H9 (cell line): Measurements from ENCODE around the gene TADA2B. TPM values are rescaled to one million over a fixed set of nuclear protein-coding genes. Genes with fewer than 3 reads are reported as not detected.

Source experiments
- DNase-seq: peaks from one replicate; pipeline ENCODE4 v3.0.0-alpha.2; 2017
- H2AFZ ChIP-seq: one replicate; pipeline ENCODE4 v1.6.1; 2013; ENCODE audit warnings: mild to moderate bottlenecking, low read length, control low read depth, moderate library complexity
- H2AK5ac ChIP-seq: 2 replicates; pipeline ENCODE4 v1.6.1; 2013; ENCODE audit warnings: low read length, control low read depth, mixed read lengths; ENCODE audit not compliant: insufficient read length
- H2BK120ac ChIP-seq: one replicate; pipeline ENCODE4 v1.6.1; 2013; ENCODE audit warnings: low read depth, mild to moderate bottlenecking, low read length, control low read depth, inconsistent platforms; ENCODE audit not compliant: poor library complexity, severe bottlenecking
- H2BK12ac ChIP-seq: 2 replicates; pipeline ENCODE4 v1.6.1; 2013; ENCODE audit warnings: low read length, control low read depth, mixed read lengths, low read depth; ENCODE audit not compliant: insufficient read length
- H2BK15ac ChIP-seq: 2 replicates; pipeline ENCODE4 v1.6.1; 2013; ENCODE audit warnings: low read depth, low read length, control low read depth
- H2BK20ac ChIP-seq: one replicate; pipeline ENCODE4 v1.6.1; 2013; ENCODE audit warnings: low read depth, mild to moderate bottlenecking, low read length, control low read depth, inconsistent platforms; ENCODE audit not compliant: poor library complexity, severe bottlenecking
- H2BK5ac ChIP-seq: 2 replicates; pipeline ENCODE4 v1.6.1; 2013; ENCODE audit warnings: low read length, control low read depth, mixed read lengths; ENCODE audit not compliant: insufficient read length
- H3K14ac ChIP-seq: 2 replicates; pipeline ENCODE4 v1.6.1; 2013; ENCODE audit warnings: low read length, control low read depth; ENCODE audit not compliant: insufficient read depth
- H3K18ac ChIP-seq: 2 replicates; pipeline ENCODE4 v1.6.1; 2013; ENCODE audit warnings: low read depth, mild to moderate bottlenecking, mixed read lengths, low read length, control low read depth; ENCODE audit not compliant: insufficient read length
- H3K23ac ChIP-seq: 2 replicates; pipeline ENCODE4 v1.6.1; 2013; ENCODE audit warnings: low read length, control low read depth, mixed read lengths, low read depth; ENCODE audit not compliant: insufficient read length
- H3K23me2 ChIP-seq: 2 replicates; pipeline ENCODE4 v1.6.1; 2013; ENCODE audit warnings: low read depth, mild to moderate bottlenecking, mixed read lengths, low read length, control low read depth; ENCODE audit not compliant: insufficient read length, poor library complexity, severe bottlenecking
- H3K27ac ChIP-seq: 2 replicates; pipeline ENCODE4 v1.5.1; 2013; ENCODE audit warnings: low read length, control low read depth, mixed read lengths, low read depth; ENCODE audit not compliant: insufficient read length
- H3K27me3 ChIP-seq: 2 replicates; pipeline ENCODE4 v1.6.1; 2013; ENCODE audit warnings: low read length, control low read depth, inconsistent platforms; ENCODE audit not compliant: insufficient read depth
- H3K4ac ChIP-seq: 2 replicates; pipeline ENCODE4 v1.6.1; 2013; ENCODE audit warnings: low read depth, mild to moderate bottlenecking, control low read depth, inconsistent platforms, low read length, moderate library complexity
- H3K4me1 ChIP-seq: 2 replicates; pipeline ENCODE4 v1.6.1; 2013; ENCODE audit warnings: low read length, control low read depth, inconsistent platforms; ENCODE audit not compliant: insufficient read depth
- H3K4me2 ChIP-seq: 2 replicates; pipeline ENCODE4 v1.6.1; 2013; ENCODE audit warnings: low read length, control low read depth, mixed read lengths; ENCODE audit not compliant: insufficient read length, insufficient read depth
- H3K56ac ChIP-seq: 2 replicates; pipeline ENCODE4 v1.6.1; 2013; ENCODE audit warnings: low read depth, mild to moderate bottlenecking, mixed read lengths, low read length, control low read depth; ENCODE audit not compliant: insufficient read length
- H3K79me1 ChIP-seq: 2 replicates; pipeline ENCODE4 v1.6.1; 2013; ENCODE audit warnings: low read depth, mild to moderate bottlenecking, moderate library complexity, low read length, control low read depth, inconsistent platforms; ENCODE audit not compliant: insufficient read depth, poor library complexity, severe bottlenecking
- H3K79me2 ChIP-seq: 2 replicates; pipeline ENCODE4 v1.6.1; 2013; ENCODE audit warnings: low read length, control low read depth, inconsistent platforms; ENCODE audit not compliant: insufficient read depth
- H3K9ac ChIP-seq: 2 replicates; pipeline ENCODE4 v1.6.1; 2013; ENCODE audit warnings: low read length, control low read depth, mixed read lengths; ENCODE audit not compliant: insufficient read length; ENCODE audit errors: extremely low read depth
- H3K9me3 ChIP-seq: one replicate; pipeline ENCODE4 v1.6.1; 2013; ENCODE audit warnings: low read depth, low read length, inconsistent platforms; ENCODE audit not compliant: control insufficient read depth
- H3T11ph ChIP-seq: one replicate; pipeline ENCODE4 v1.6.1; 2013; ENCODE audit warnings: mild to moderate bottlenecking, low read length, control low read depth, inconsistent platforms
- H4K20me1 ChIP-seq: one replicate; pipeline ENCODE4 v1.6.1; 2013; ENCODE audit not compliant: control insufficient read depth, insufficient read length, insufficient read depth
- H4K5ac ChIP-seq: 2 replicates; pipeline ENCODE4 v1.6.1; 2013; ENCODE audit warnings: low read depth, mild to moderate bottlenecking, mixed read lengths, low read length, control low read depth; ENCODE audit not compliant: insufficient read length
- H4K8ac ChIP-seq: replicated peaks from 2 replicates; pipeline ENCODE4 v1.6.1; 2013; ENCODE audit warnings: low read length, control low read depth, mixed read lengths, low read depth; ENCODE audit not compliant: insufficient read length
- H4K91ac ChIP-seq: 2 replicates; pipeline ENCODE4 v1.6.1; 2013; ENCODE audit warnings: low read depth, mild to moderate bottlenecking, moderate library complexity, mixed read lengths, low read length, control low read depth; ENCODE audit not compliant: insufficient read length
- H3K27ac Mint-ChIP-seq, 3 experiments: 2 replicates in 2 of 3; 3 replicates in 1 of 3; pipeline ENCODE4 v1.8.0; 2020 to 2021; ENCODE audit warnings: mixed read lengths in 3 of 3, mild to moderate bottlenecking in 1 of 3, moderate library complexity in 1 of 3
- H3K27me3 Mint-ChIP-seq: 2 replicates; pipeline ENCODE4 v1.8.0; 2021; ENCODE audit warnings: low read depth, mild to moderate bottlenecking, moderate library complexity, mixed read lengths
- H3K36me3 Mint-ChIP-seq, 3 experiments: 2 replicates in 2 of 3; 3 replicates in 1 of 3; pipeline ENCODE4 v1.8.0; 2020 to 2021; ENCODE audit warnings: low read depth in 3 of 3, mixed read lengths in 3 of 3; ENCODE audit not compliant: insufficient read depth in 1 of 3
- H3K4me1 Mint-ChIP-seq, 2 experiments: 2 replicates each; pipeline ENCODE4 v1.8.0; 2020; ENCODE audit warnings: mixed read lengths in 2 of 2
- H3K4me3 Mint-ChIP-seq, 2 experiments: 2 replicates in 1 of 2; 3 replicates in 1 of 2; pipeline ENCODE4 v1.8.0; 2020 to 2021; ENCODE audit warnings: mild to moderate bottlenecking in 2 of 2, mixed read lengths in 2 of 2, moderate library complexity in 1 of 2
- H3K9me3 Mint-ChIP-seq, 2 experiments: 2 replicates in 1 of 2; 3 replicates in 1 of 2; pipeline ENCODE4 v1.8.0; 2020; ENCODE audit warnings: mild to moderate bottlenecking in 2 of 2, mixed read lengths in 2 of 2, moderate library complexity in 1 of 2
- WGBS: extraction: QIAGEN DNeasy Blood & Tissue Kit; methylation state at CpG from one replicate; pipeline ENCODE4 v1.1.7; 2013; ENCODE audit warnings: missing lambda C conversion rate, low lambda C conversion rate, mixed read lengths; ENCODE audit not compliant: insufficient read length; ENCODE audit errors: extremely low coverage; 5-methylcytosine and 5-hydroxymethylcytosine counted together
- total RNA-seq: library from RNA; stranded (reverse); gene quantifications from 2 replicates; pipeline ENCODE4 v1.2.1, GENCODE V29; 2021
- TF ChIP-seq, protein P1 (sequence below): fragments of 200-600 bp; sonication (generic); conservative IDR thresholded peaks from 3 replicates; pipeline ENCODE4 v1.8.0; 2021; ENCODE audit warnings: antibody characterized with exemption, mild to moderate bottlenecking

TADA2B gene
- total RNA-seq, 1 experiment from 2014 or later = 14.0 TPM

DNA sequence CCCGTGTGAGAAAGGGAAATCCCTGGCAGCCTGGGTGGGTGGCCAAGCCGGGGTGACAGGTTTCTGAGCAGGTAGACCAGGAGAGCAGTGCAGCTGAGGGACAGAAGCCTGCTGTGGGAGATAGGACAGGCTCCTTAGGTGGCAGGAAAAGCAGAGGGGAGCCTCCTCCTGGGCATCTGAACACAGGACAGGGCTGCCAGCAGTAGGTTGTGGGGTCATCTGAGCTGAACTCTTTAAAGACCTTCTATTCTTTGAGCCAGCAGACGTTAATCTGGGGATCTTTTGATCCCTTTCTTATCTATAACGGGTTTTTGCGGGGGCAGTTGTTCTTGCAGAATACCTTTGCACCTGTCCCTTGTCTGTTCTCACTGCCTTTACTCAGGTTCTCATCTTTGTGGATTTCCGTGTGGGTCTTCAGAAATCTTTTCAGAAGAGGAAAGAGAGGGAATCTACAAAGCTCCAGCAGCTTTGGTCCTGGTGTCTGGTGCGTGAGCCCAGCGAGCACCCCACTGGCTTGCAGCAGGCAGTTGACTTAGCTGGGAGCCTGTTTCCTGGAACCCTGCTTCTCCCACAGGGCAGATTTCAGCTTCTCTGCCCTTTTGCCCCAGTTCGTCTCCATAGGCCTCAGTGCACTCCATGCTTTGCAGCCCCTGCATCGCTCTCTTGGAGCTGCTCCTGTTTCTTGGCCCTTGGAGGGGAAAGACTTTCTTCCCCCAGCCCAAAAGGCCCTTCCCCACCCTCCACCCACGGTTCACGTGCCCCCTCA lies 35.8 kb upstream of the TADA2B start:
- Histone ChIP-seq H3K18ac (no peak overlapping the region), H3K23ac (no peak overlapping the region), H2BK20ac (no peak overlapping the region), H2BK15ac (no peak overlapping the region), H3K27me3 (no peaks in the 10 kb centered on the region), H3K23me2 (no peaks in the 10 kb centered on the region), H2BK5ac (no peak overlapping the region), H4K91ac (no peak overlapping the region), H3K4me2 (no peak overlapping the region), H2AFZ (no peak overlapping the region), H4K8ac (no peak overlapping the region), H3K4me1 (peaks cover 4% of the 10 kb centered on the region), H2AK5ac (no peak overlapping the region), H3K79me1 (no peaks in the 10 kb centered on the region), H3K9ac (no peak overlapping the region), H4K20me1 (no peaks in the 10 kb centered on the region), H3K9me3 (no peaks in the 10 kb centered on the region), H2BK12ac (no peak overlapping the region), H3K56ac (no peak overlapping the region), H3K14ac (no peak overlapping the region; the same call in 1 of the 2 replicates), H3T11ph (no peak overlapping the region), H2BK120ac (no peak overlapping the region), H3K27ac (no peak overlapping the region), H3K79me2 (no peaks in the 10 kb centered on the region), H3K4ac (no peak overlapping the region), H4K5ac (no peak overlapping the region)
- Mint-ChIP-seq H3K36me3 (peaks cover 25 to 78% (median 60%) of the 10 kb centered on the region in 3 experiments; a peak in 6 of 7 replicates), H3K9me3 (no peaks in the 10 kb centered on the region), H3K27ac (peak overlapping the region in 1 of 3 experiments; percentile 32; a peak in 1 of 7 replicates), H3K27me3 (no peaks in the 10 kb centered on the region), H3K4me1 (peaks cover 26 to 38% of the 10 kb centered on the region in 2 experiments), H3K4me3 (no peak overlapping the region)
- no CpG with 5 or more reads among the region's 12 CpGs for WGBS
- TF ChIP-seq, protein P1, sequence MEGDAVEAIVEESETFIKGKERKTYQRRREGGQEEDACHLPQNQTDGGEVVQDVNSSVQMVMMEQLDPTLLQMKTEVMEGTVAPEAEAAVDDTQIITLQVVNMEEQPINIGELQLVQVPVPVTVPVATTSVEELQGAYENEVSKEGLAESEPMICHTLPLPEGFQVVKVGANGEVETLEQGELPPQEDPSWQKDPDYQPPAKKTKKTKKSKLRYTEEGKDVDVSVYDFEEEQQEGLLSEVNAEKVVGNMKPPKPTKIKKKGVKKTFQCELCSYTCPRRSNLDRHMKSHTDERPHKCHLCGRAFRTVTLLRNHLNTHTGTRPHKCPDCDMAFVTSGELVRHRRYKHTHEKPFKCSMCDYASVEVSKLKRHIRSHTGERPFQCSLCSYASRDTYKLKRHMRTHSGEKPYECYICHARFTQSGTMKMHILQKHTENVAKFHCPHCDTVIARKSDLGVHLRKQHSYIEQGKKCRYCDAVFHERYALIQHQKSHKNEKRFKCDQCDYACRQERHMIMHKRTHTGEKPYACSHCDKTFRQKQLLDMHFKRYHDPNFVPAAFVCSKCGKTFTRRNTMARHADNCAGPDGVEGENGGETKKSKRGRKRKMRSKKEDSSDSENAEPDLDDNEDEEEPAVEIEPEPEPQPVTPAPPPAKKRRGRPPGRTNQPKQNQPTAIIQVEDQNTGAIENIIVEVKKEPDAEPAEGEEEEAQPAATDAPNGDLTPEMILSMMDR = peak; percentile 30; the same call in 2 of the 3 replicates
- DNase-seq = no peak
